Lower lobe of right lung (tissue), 2 donors: Measurements from ENCODE around the gene PTPRK. TPM values are rescaled to one million over a fixed set of nuclear protein-coding genes. Genes with fewer than 3 reads are reported as not detected.

Source experiments
- ATAC-seq, 2 donors: fragments of 200-7000 bp; cut with Tn5 transposase; one replicate each; pipeline ENCODE4 v1.9.1; 2020 to 2022; ENCODE audit warnings: mild to moderate bottlenecking in 2 of 2, moderate library complexity in 2 of 2
- DNase-seq: peaks from one replicate; pipeline ENCODE4 v3.0.0-alpha.2; 2020
- H3K27ac ChIP-seq: fragments of 200-600 bp; one replicate; pipeline ENCODE4 v1.8.0; 2022
- H3K27me3 ChIP-seq: fragments of 200-600 bp; one replicate; pipeline ENCODE4 v1.8.0; 2022; ENCODE audit warnings: low read depth
- H3K36me3 ChIP-seq: fragments of 200-600 bp; one replicate; pipeline ENCODE4 v1.8.0; 2022; ENCODE audit warnings: mild to moderate bottlenecking
- H3K4me1 ChIP-seq: fragments of 200-600 bp; one replicate; pipeline ENCODE4 v1.8.0; 2022
- H3K4me3 ChIP-seq: fragments of 200-600 bp; one replicate; pipeline ENCODE4 v1.8.0; 2022; ENCODE audit warnings: mild to moderate bottlenecking
- H3K9me3 ChIP-seq: fragments of 200-600 bp; one replicate; pipeline ENCODE4 v1.8.0; 2022
- CTCF ChIP-seq: fragments of 200-600 bp; IDR thresholded peaks from one replicate; pipeline ENCODE4 v1.8.0; 2022; ENCODE audit warnings: antibody characterized with exemption, mild to moderate bottlenecking
- intact Hi-C: fragments of 100-400 bp; cut with DNase I; formaldehyde crosslinking; loops from one replicate; pipeline ENCODE4 v1.11.0; 2022
- total RNA-seq: library from RNA; stranded (reverse); fragmentation: NEBNext Ultra II Directional; extraction: Animal tissue kit (Norgen Biotek cat#: 25700); gene quantifications from one replicate; pipeline ENCODE4 v1.2.1, GENCODE V29; 2021
- donor health status: DM: no; HTN: yes; CAD: no; lungs with severe emphysema.

The PTPRK gene
- total RNA-seq, 1 donor from 2014 or later, result 62.7 TPM

DNA sequence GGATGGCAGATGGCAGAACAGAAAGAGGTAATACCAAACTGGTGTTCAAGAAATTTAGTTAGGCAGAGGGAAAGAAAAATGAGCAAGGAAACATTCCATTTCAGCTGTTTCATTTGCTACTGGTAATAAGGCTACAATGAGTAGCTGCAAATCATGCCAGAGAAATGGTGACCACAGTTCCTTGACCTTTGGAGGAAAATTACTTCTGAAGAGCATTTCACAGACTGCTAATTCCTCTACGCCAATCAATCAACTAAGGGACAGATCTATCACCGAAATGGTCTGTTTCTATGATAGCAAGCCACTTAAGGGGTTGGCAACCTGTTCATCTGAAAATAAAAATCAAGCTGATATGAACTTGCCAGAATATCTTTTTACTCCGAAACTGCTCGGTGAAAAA lies 119.5 kb downstream of the PTPRK start:
- H3K27me3 ChIP-seq, result no peaks in the 10 kb centered on the region
- H3K27ac ChIP-seq, result no peak overlapping the region
- ATAC-seq (no peak), DNase-seq (no peak)
- no peak overlapping the region for H3K4me3 ChIP-seq
- no peak for TF ChIP-seq CTCF
- H3K4me1 ChIP-seq, result no peaks in the 10 kb centered on the region
- no peaks in the 10 kb centered on the region for H3K9me3 ChIP-seq
- intact Hi-C loops, result no loop called here
- H3K36me3 ChIP-seq, result no peaks in the 10 kb centered on the region

- Histone ChIP-seq H3K27me3 (no peaks in the 10 kb centered on the region), H3K27ac (no peak overlapping the region), H3K9me3 (no peaks in the 10 kb centered on the region), H3K36me3 (no peaks in the 10 kb centered on the region), H3K4me1 (no peaks in the 10 kb centered on the region), H3K4me3 (no peak overlapping the region)
- DNase-seq, result no peak
- no peak for TF ChIP-seq CTCF
- ATAC-seq, result no peak
- intact Hi-C loops, result no loop called here
Measured at GRCh38 chr6:128397996-128398395, 122.4 kb downstream of the PTPRK start.

GRCh38 chr6:128395596-128395995 lies 124.8 kb downstream of the PTPRK start:
- no peaks in the 10 kb centered on the region for H3K9me3 ChIP-seq
- no peaks in the 10 kb centered on the region for H3K4me1 ChIP-seq
- no peaks in the 10 kb centered on the region for H3K36me3 ChIP-seq
- no peak for TF ChIP-seq CTCF
- no peak overlapping the region for H3K4me3 ChIP-seq
- no peaks in the 10 kb centered on the region for H3K27me3 ChIP-seq
- H3K27ac ChIP-seq, result no peak overlapping the region
- intact Hi-C loops, result no loop called here
- DNase-seq, result no peak
- ATAC-seq, result no peak

DNA sequence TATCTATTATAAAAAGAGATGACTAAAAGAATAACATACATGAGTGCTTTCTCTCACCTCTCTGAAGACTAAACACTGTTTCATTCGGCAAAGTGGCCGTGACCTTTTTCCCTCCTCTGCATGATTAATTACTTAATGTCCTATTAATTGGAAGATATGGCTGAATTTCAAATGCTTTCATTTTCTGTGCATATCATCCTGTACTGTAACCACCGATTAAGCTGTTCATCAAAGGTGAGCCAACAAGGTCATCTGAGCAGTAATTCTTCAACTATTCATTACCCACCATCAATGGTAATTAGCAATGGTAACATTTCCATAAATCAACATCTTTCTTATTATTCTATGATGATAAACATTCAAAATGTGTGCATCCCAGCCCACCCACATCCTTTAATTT lies 125.2 kb downstream of the PTPRK start:
- Histone ChIP-seq H3K27me3 (no peaks in the 10 kb centered on the region), H3K4me1 (no peaks in the 10 kb centered on the region), H3K27ac (no peak overlapping the region), H3K9me3 (no peaks in the 10 kb centered on the region), H3K4me3 (no peak overlapping the region), H3K36me3 (no peaks in the 10 kb centered on the region)
- DNase-seq (no peak), ATAC-seq (no peak)
- intact Hi-C loops, result no loop called here
- no peak for TF ChIP-seq CTCF

GRCh38 chr6:128394167-128394566 lies 126.2 kb downstream of the PTPRK start:
- Histone ChIP-seq H3K27me3 (no peaks in the 10 kb centered on the region), H3K4me1 (no peaks in the 10 kb centered on the region), H3K36me3 (no peaks in the 10 kb centered on the region), H3K4me3 (no peak overlapping the region), H3K27ac (no peak overlapping the region), H3K9me3 (no peaks in the 10 kb centered on the region)
- TF ChIP-seq CTCF, result no peak
- no peak for DNase-seq
- intact Hi-C loops, result no loop called here
- ATAC-seq, result no peak
